DMS 273 treated with DMSO at 0.1 percent for 48 hours (cell line): ENCODE data around the gene TAP2.

Source experiments
- DNase-seq: peaks from one replicate; lab custom pipeline; 2025; lab: John Stamatoyannopoulos, UW

The TAP2 gene

GRCh38 chr6:32790306-32790705 is 48.2 kb downstream of the TAP2 start:
- DNase-seq, result no peak
